Skeletal muscle tissue (tissue), 4 donors: ENCODE measurements around the gene GNG7. TPM values are rescaled to one million over a fixed set of nuclear protein-coding genes. Genes with fewer than 3 reads are reported as not detected.
"Not testable (repeated sequence)": the region's sequence is repeated elsewhere in the genome, so short reads cannot be mapped to it uniquely, and the experiment has no call there.

Experiments
- H3K27ac ChIP-seq: one replicate; pipeline ENCODE4 v1.7.0; 2013; ENCODE audit warnings: mild to moderate bottlenecking, low read depth, low read length, inconsistent platforms
- H3K27me3 ChIP-seq, 3 donors: one replicate each; pipeline ENCODE4 v1.7.0; 2013; ENCODE audit warnings: low read length in 3 of 3; ENCODE audit not compliant: control insufficient read depth in 3 of 3, insufficient read depth in 3 of 3
- H3K36me3 ChIP-seq, 3 donors: one replicate each; pipeline ENCODE4 v1.7.0; 2013; ENCODE audit warnings: low read length in 3 of 3; ENCODE audit not compliant: control insufficient read depth in 3 of 3, insufficient read depth in 3 of 3
- H3K4me1 ChIP-seq, 3 donors: one replicate each; pipeline ENCODE4 v1.7.0; 2013; ENCODE audit warnings: low read length in 3 of 3, mild to moderate bottlenecking in 3 of 3; ENCODE audit not compliant: control insufficient read depth in 3 of 3, insufficient read depth in 3 of 3
- H3K4me3 ChIP-seq, 3 donors: one replicate each; pipeline ENCODE4 v1.7.0; 2013; ENCODE audit warnings: low read length in 3 of 3
- H3K9ac ChIP-seq, 3 donors: one replicate each; pipeline ENCODE4 v1.7.0; 2013; ENCODE audit warnings: low read length in 3 of 3, mild to moderate bottlenecking in 3 of 3, moderate library complexity in 2 of 3, low read depth in 1 of 3
- H3K9me3 ChIP-seq, 3 donors: one replicate each; pipeline ENCODE4 v1.7.0; 2013; ENCODE audit warnings: low read length in 3 of 3; ENCODE audit not compliant: control insufficient read depth in 3 of 3
- total RNA-seq: library from RNA; depleted of rRNA; stranded (reverse); fragments of >200 nt; gene quantifications from one replicate; pipeline ENCODE4 v1.2.3, GENCODE V29; 2014
- donor health status: Osteomylitis.

The GNG7 gene
- total RNA-seq, 1 donor from 2014 or later: 1.6 TPM

GRCh38 chr19:2629491-2630351, 72.8 kb downstream of the GNG7 start:
- Histone ChIP-seq H3K27me3 (no peaks in the 10 kb centered on the region), H3K4me1 (peaks cover 8 to 21% (median 19%) of the 10 kb centered on the region in 3 donors), H3K27ac (peak overlapping the region; percentile 58), H3K4me3 (no peak overlapping the region), H3K9me3 (peaks cover 0 to 12% (median 4%) of the 10 kb centered on the region in 3 donors), H3K36me3 (no peaks in the 10 kb centered on the region), H3K9ac (no peak overlapping the region)

DNA sequence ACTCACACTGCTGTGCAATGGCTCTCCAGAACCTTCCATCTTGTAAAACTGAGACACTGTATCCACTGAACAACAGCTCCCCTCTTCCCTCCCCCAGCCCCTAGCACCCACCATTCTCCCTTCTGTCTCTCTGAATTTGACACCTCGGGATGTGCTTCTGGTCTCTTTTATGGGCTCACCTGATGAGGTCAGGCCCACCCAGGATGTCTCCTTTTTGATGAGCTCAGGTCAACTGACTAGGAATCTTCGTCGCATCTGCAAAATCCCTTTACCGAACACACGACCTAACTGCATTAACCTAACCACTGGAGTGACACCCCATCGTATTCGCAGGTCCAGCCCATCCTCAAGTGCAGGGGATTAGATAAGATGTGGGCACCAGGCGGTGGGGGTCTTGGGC, 73.9 kb downstream of the GNG7 start:
- H3K9ac ChIP-seq: no peak overlapping the region
- H3K36me3 ChIP-seq: no peaks in the 10 kb centered on the region
- H3K4me3 ChIP-seq: no peak overlapping the region
- H3K9me3 ChIP-seq: peaks cover 0 to 12% (median 4%) of the 10 kb centered on the region in 3 donors
- no peak overlapping the region for H3K27ac ChIP-seq
- no peaks in the 10 kb centered on the region for H3K27me3 ChIP-seq
- H3K4me1 ChIP-seq: peaks cover 11 to 24% (median 22%) of the 10 kb centered on the region in 3 donors

GRCh38 chr19:2627855-2628254, 74.6 kb downstream of the GNG7 start:
- H3K27ac ChIP-seq: peak overlapping the region; percentile 75

GRCh38 chr19:2627319-2627829, 75.1 kb downstream of the GNG7 start:
- Histone ChIP-seq H3K9me3 (peaks cover 0 to 12% (median 4%) of the 10 kb centered on the region in 3 donors), H3K4me3 (peak overlapping the region in 1 of 3 donors; percentile 35), H3K4me1 (peaks cover 11 to 24% (median 22%) of the 10 kb centered on the region in 3 donors), H3K27me3 (no peaks in the 10 kb centered on the region), H3K36me3 (no peaks in the 10 kb centered on the region), H3K9ac (peak overlapping the region in 2 of 3 donors; percentile 32 to 50), H3K27ac (peak overlapping the region; percentile 75)

More at GRCh38 chr19:2627855-2628254, 74.6 kb downstream of the GNG7 start:
- Histone ChIP-seq H3K4me3 (peak overlapping the region in 1 of 3 donors; percentile 35), H3K9me3 (peaks cover 0 to 12% (median 4%) of the 10 kb centered on the region in 3 donors), H3K4me1 (peaks cover 11 to 24% (median 22%) of the 10 kb centered on the region in 3 donors), H3K36me3 (no peaks in the 10 kb centered on the region), H3K27me3 (no peaks in the 10 kb centered on the region), H3K9ac (peak overlapping the region in 1 of 3 donors; percentile 50)

DNA sequence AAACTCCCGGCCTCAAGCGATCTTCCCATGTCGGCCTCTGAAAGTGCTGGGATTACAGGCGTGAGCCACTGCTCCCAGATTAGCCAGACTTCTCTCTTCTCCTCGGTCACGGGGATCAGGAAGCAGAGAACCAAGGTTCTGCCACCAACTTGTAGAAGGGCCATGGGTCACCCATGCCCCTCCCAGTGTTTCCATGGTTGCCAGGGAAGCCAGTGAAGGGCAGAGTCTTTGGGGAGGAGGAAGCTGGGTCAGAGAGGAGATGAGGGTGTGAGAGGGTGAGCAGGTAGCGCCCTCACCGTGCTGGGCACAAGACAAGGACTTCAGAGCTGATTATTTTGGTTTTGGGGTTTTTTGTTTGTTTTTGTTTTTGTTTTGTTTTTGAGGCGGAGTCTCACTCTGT, 77.1 kb downstream of the GNG7 start:
- H3K9me3 ChIP-seq: peaks cover 0 to 6% (median 0%) of the 10 kb centered on the region in 3 donors
- H3K9ac ChIP-seq: no peak overlapping the region

GRCh38 chr19:2624537-2625091, 77.9 kb downstream of the GNG7 start:
- Histone ChIP-seq H3K27ac (peak overlapping the region; percentile 9), H3K36me3 (no peaks in the 10 kb centered on the region), H3K4me3 (peak overlapping the region in 1 of 3 donors; percentile 41), H3K27me3 (no peaks in the 10 kb centered on the region), H3K9ac (peak overlapping the region in 2 of 3 donors; percentile 43 to 60), H3K4me1 (peaks cover 15 to 33% (median 30%) of the 10 kb centered on the region in 3 donors), H3K9me3 (peaks cover 0 to 3% (median 0%) of the 10 kb centered on the region in 3 donors)

More for the DNA sequence above, 77.1 kb downstream of the GNG7 start:
- no peaks in the 10 kb centered on the region for H3K27me3 ChIP-seq
- no peak overlapping the region for H3K4me3 ChIP-seq
- H3K27ac ChIP-seq: no peak overlapping the region
- no peaks in the 10 kb centered on the region for H3K36me3 ChIP-seq
- H3K4me1 ChIP-seq: peaks cover 14 to 31% (median 27%) of the 10 kb centered on the region in 3 donors

GRCh38 chr19:2623798-2624197, 78.7 kb downstream of the GNG7 start:
- H3K27ac ChIP-seq: no peak overlapping the region

DNA sequence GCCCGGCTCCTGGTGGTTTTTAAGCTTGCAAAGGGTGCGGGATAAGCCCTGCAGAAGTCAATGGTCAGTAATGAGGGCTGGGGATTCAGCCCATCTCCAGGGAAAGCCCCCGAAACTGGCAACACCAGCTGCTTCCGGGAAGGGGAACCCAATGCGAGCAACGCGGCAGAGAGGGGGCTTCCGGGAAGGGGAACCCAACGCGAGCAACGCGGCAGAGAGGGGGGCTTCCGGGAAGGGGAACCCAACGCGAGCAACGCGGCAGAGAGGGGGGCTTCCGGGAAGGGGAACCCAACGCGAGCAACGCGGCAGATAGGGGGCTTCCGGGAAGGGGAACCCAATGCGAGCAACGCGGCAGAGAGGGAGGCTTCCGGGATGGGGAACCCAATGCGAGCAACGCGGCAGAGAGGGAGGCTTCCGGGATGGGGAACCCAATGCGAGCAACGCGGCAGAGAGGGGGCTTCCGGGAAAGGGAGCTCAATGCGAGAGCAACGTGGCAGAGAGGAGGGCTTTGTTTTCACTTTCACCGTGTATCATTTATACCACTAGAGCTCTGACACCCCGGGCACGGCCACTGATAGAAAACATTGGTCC, 80.0 kb downstream of the GNG7 start:
- not testable (repeated sequence) for H3K27ac ChIP-seq

More at GRCh38 chr19:2623798-2624197, 78.7 kb downstream of the GNG7 start:
- Histone ChIP-seq H3K4me3 (no peak overlapping the region), H3K9me3 (peaks cover 0 to 3% (median 0%) of the 10 kb centered on the region in 3 donors), H3K9ac (peak overlapping the region in 1 of 3 donors; percentile 33), H3K4me1 (peaks cover 15 to 33% (median 28%) of the 10 kb centered on the region in 3 donors), H3K27me3 (no peaks in the 10 kb centered on the region), H3K36me3 (no peaks in the 10 kb centered on the region)

GRCh38 chr19:2619076-2619475, 83.4 kb downstream of the GNG7 start:
- Histone ChIP-seq H3K9ac (no peak overlapping the region), H3K36me3 (no peaks in the 10 kb centered on the region), H3K4me3 (no peak overlapping the region), H3K4me1 (peaks cover 7 to 10% (median 9%) of the 10 kb centered on the region in 3 donors), H3K27me3 (peaks cover 0 to 6% (median 0%) of the 10 kb centered on the region in 3 donors), H3K27ac (peak overlapping the region; percentile 58), H3K9me3 (peaks cover 0 to 5% (median 4%) of the 10 kb centered on the region in 3 donors)

More for the DNA sequence above, 80.0 kb downstream of the GNG7 start:
- H3K27me3 ChIP-seq, H3K9ac ChIP-seq, H3K4me3 ChIP-seq, H3K9me3 ChIP-seq, H3K36me3 ChIP-seq: not testable (repeated sequence)
- H3K4me1 ChIP-seq: peaks cover 12 to 24% (median 24%) of the 10 kb centered on the region in 3 donors
